H1 (cell line): ENCODE measurements around the gene OBSCN. TPM values are rescaled to one million over a fixed set of nuclear protein-coding genes. Genes with fewer than 3 reads are reported as not detected.
A peak's percentile ranks its signal among the peaks of the same experiment; 100 is the strongest.

Experiments
- CTCF ChIA-PET: fragments of 300-600 bp; sonication (Branson Sonifier 250); formaldehyde crosslinking; loops from one replicate; lab custom pipeline; 2021; ENCODE audit not compliant: partially characterized antibody; lab: Charles Lee
- POLR2A ChIA-PET: fragments of 300-600 bp; sonication (Branson Sonifier 250); formaldehyde crosslinking; loops from one replicate; lab custom pipeline; 2021; ENCODE audit warnings: inconsistent platforms; ENCODE audit not compliant: partially characterized antibody; lab: Charles Lee
- DNase-seq, 2 experiments: peaks; one replicate each; pipeline versions ENCODE4 v3.0.0 to v3.0.0-alpha.2; 2010 to 2022; ENCODE audit warnings: low spot score in 2 of 2, low read depth in 1 of 2, mixed read lengths in 1 of 2
- FAIRE-seq: peaks from 2 replicates; lab custom pipeline; 2011; peaks lifted over from hg19 to GRCh38; lab: Jason Lieb, UNC
- H2AFZ ChIP-seq: 2 replicates; pipeline ENCODE4 v1.8.1; 2012; ENCODE audit warnings: low read length, inconsistent platforms
- H2AK5ac ChIP-seq: 2 replicates; pipeline ENCODE4 v1.6.1; 2013; ENCODE audit warnings: low read depth, low read length
- H2BK120ac ChIP-seq: replicated peaks from 2 replicates; pipeline ENCODE3; 2013; ENCODE audit warnings: low read depth, low read length, inconsistent platforms
- H2BK12ac ChIP-seq: 2 replicates; pipeline ENCODE4 v1.6.1; 2013; ENCODE audit warnings: low read depth, low read length
- H2BK15ac ChIP-seq: 2 replicates; pipeline ENCODE4 v1.6.1; 2013; ENCODE audit warnings: low read length
- H2BK20ac ChIP-seq: 2 replicates; pipeline ENCODE4 v1.6.1; 2013; ENCODE audit warnings: low read length
- H2BK5ac ChIP-seq: 2 replicates; pipeline ENCODE4 v1.6.1; 2013; ENCODE audit warnings: low read depth, low read length
- H3K14ac ChIP-seq: 2 replicates; pipeline ENCODE4 v1.6.1; 2013; ENCODE audit warnings: inconsistent platforms; ENCODE audit not compliant: insufficient read length
- H3K18ac ChIP-seq: 2 replicates; pipeline ENCODE4 v1.6.1; 2013; ENCODE audit warnings: low read length; ENCODE audit errors: extremely low read depth
- H3K23ac ChIP-seq: 2 replicates; pipeline ENCODE4 v1.6.1; 2013; ENCODE audit warnings: inconsistent platforms; ENCODE audit not compliant: insufficient read length
- H3K23me2 ChIP-seq: 2 replicates; pipeline ENCODE4 v1.6.1; 2013; ENCODE audit warnings: low read depth, low read length
- H3K27ac ChIP-seq: 2 replicates; pipeline ENCODE4 v1.6.1; 2011; ENCODE audit warnings: low read depth, low read length, inconsistent platforms
- H3K27me3 ChIP-seq, 4 experiments: replicated peaks in 1 of 4; 1 replicate in 1 of 4; 2 replicates in 3 of 4; pipeline versions ENCODE4 v1.6.1 to v1.8.1; 2011 to 2013; ENCODE audit warnings: low read length in 3 of 4, mild to moderate bottlenecking in 3 of 4, inconsistent platforms in 2 of 4, mixed read lengths in 2 of 4, moderate library complexity in 1 of 4; ENCODE audit not compliant: control insufficient read depth in 3 of 4, insufficient read depth in 3 of 4; ENCODE audit errors: extremely low read depth in 1 of 4
- H3K36me3 ChIP-seq, 4 experiments: 2 replicates each; pipeline versions ENCODE4 v1.6.1 to v1.8.1; 2011 to 2013; ENCODE audit warnings: mild to moderate bottlenecking in 4 of 4, low read length in 3 of 4, moderate library complexity in 2 of 4, control low read depth in 1 of 4, inconsistent platforms in 1 of 4; ENCODE audit not compliant: insufficient read depth in 4 of 4, control insufficient read depth in 2 of 4
- H3K4ac ChIP-seq: replicated peaks from 2 replicates; pipeline ENCODE3; 2013; ENCODE audit warnings: low read length, low read depth, mixed read lengths, inconsistent platforms; ENCODE audit not compliant: insufficient read length
- H3K4me1 ChIP-seq, 4 experiments: replicated peaks in 1 of 4; 1 replicate in 1 of 4; 2 replicates in 3 of 4; pipeline versions ENCODE4 v1.6.1 to v1.8.1; 2011 to 2013; ENCODE audit warnings: low read length in 3 of 4, inconsistent platforms in 2 of 4, mixed read lengths in 1 of 4; ENCODE audit not compliant: insufficient read depth in 4 of 4, control insufficient read depth in 3 of 4
- H3K4me2 ChIP-seq, 2 experiments: 2 replicates each; pipeline versions ENCODE4 v1.6.1 to v1.8.1; 2011 to 2013; ENCODE audit warnings: low read depth in 2 of 2, low read length in 2 of 2, control low read depth in 1 of 2, inconsistent platforms in 1 of 2, mild to moderate bottlenecking in 1 of 2; ENCODE audit not compliant: insufficient read depth in 1 of 2
- H3K4me3 ChIP-seq, 4 experiments: fragments of 200-600, 300-600 bp in 1 of 4; sonication (generic), shearing (Covaris generic), sonication (Bioruptor Twin) in 1 of 4; 2 replicates each; pipeline versions ENCODE4 v1.5.1 to v1.8.1; 2011 to 2016; ENCODE audit warnings: low read length in 4 of 4, low read depth in 3 of 4, control low read depth in 2 of 4, inconsistent platforms in 2 of 4, mild to moderate bottlenecking in 2 of 4, mixed read lengths in 1 of 4, moderate library complexity in 1 of 4; ENCODE audit not compliant: insufficient read depth in 2 of 4; ENCODE audit errors: extremely low read depth in 1 of 4
- H3K56ac ChIP-seq: replicated peaks from 2 replicates; pipeline ENCODE3; 2013; ENCODE audit warnings: low read depth, mild to moderate bottlenecking, mixed read lengths, low read length, inconsistent platforms; ENCODE audit not compliant: insufficient read length
- H3K79me1 ChIP-seq: 2 replicates; pipeline ENCODE4 v1.6.1; 2013; ENCODE audit warnings: low read depth, low read length, control low read depth
- H3K79me2 ChIP-seq, 2 experiments: 2 replicates each; pipeline versions ENCODE4 v1.6.1 to v1.8.1; 2012 to 2013; ENCODE audit warnings: low read length in 2 of 2, mild to moderate bottlenecking in 2 of 2, inconsistent platforms in 1 of 2; ENCODE audit not compliant: insufficient read depth in 2 of 2, control insufficient read depth in 1 of 2
- H3K9ac ChIP-seq, 4 experiments: replicated peaks in 1 of 4; 1 replicate in 1 of 4; 2 replicates in 3 of 4; pipeline versions ENCODE4 v1.6.1 to v1.8.1; 2011 to 2013; ENCODE audit warnings: low read depth in 3 of 4, low read length in 3 of 4, control low read depth in 2 of 4, mild to moderate bottlenecking in 2 of 4, moderate library complexity in 2 of 4, inconsistent platforms in 1 of 4; ENCODE audit errors: extremely low read depth in 1 of 4
- H3K9me3 ChIP-seq, 2 experiments: 2 replicates each; pipeline versions ENCODE4 v1.6.1 to v1.8.1; 2012 to 2013; ENCODE audit warnings: mild to moderate bottlenecking in 2 of 2, moderate library complexity in 2 of 2, control low read depth in 1 of 2, inconsistent platforms in 1 of 2, low read depth in 1 of 2, low read length in 1 of 2, mixed read lengths in 1 of 2; ENCODE audit not compliant: insufficient read depth in 2 of 2
- H4K20me1 ChIP-seq, 2 experiments: replicated peaks in 1 of 2; 2 replicates each; pipeline versions ENCODE3 to v1.8.1; 2011 to 2013; ENCODE audit warnings: inconsistent platforms in 2 of 2, low read length in 2 of 2, mild to moderate bottlenecking in 1 of 2; ENCODE audit not compliant: insufficient read depth in 2 of 2, control insufficient read depth in 1 of 2
- H4K5ac ChIP-seq: 2 replicates; pipeline ENCODE4 v1.6.1; 2013; ENCODE audit warnings: low read length, low read depth, mixed read lengths, inconsistent platforms; ENCODE audit not compliant: insufficient read length
- H4K8ac ChIP-seq: 2 replicates; pipeline ENCODE4 v1.8.0; 2013; ENCODE audit warnings: mild to moderate bottlenecking, moderate library complexity, low read length, inconsistent platforms; ENCODE audit not compliant: insufficient read depth; ENCODE audit errors: extremely low read depth
- H4K91ac ChIP-seq: replicated peaks from 2 replicates; pipeline ENCODE3; 2013; ENCODE audit warnings: low read length, mixed read lengths, inconsistent platforms; ENCODE audit not compliant: insufficient read length
- CREB1 ChIP-seq: IDR thresholded peaks from 2 replicates; pipeline ENCODE4 v1.6.1; 2012; ENCODE audit warnings: inconsistent platforms
- TAF7 ChIP-seq: optimal IDR thresholded peaks from 2 replicates; pipeline ENCODE3; 2011; ENCODE audit warnings: low read depth, mild to moderate bottlenecking, inconsistent platforms, low read length, moderate library complexity, borderline replicate concordance
- TCF12 ChIP-seq: IDR thresholded peaks from 2 replicates; pipeline ENCODE4 v1.6.1; 2011; ENCODE audit warnings: low read depth, mild to moderate bottlenecking, low read length
- TEAD4 ChIP-seq: IDR thresholded peaks from 2 replicates; pipeline ENCODE4 v1.6.1; 2012; ENCODE audit warnings: low read depth, low read length, inconsistent platforms, mixed read lengths
- YY1 ChIP-seq: IDR thresholded peaks from 2 replicates; pipeline ENCODE4 v1.6.1; 2011; ENCODE audit warnings: low read depth, mild to moderate bottlenecking, low read length
- WGBS, 2 experiments: shearing (Covaris generic) in 1 of 2; methylation state at CpG; one replicate each; pipeline versions ENCODE4 v1.1.6 to v1.1.7; 2013 to 2015; ENCODE audit warnings: low lambda C conversion rate in 2 of 2, mixed read lengths in 2 of 2, inconsistent platforms in 1 of 2, low coverage in 1 of 2, missing lambda C conversion rate in 1 of 2; ENCODE audit not compliant: insufficient replicate concordance in 2 of 2, insufficient coverage in 1 of 2, insufficient read length in 1 of 2; ENCODE audit errors: extremely low coverage in 1 of 2, missing lambda C conversion rate in 1 of 2; 5-methylcytosine and 5-hydroxymethylcytosine counted together
- polyA plus RNA-seq, 7 experiments: library from polyadenylated mRNA; depleted of rRNA in 3 of 7; stranded (reverse) in 5 of 7; unstranded in 2 of 7; fragments of >200 nt in 5 of 7; fragments of 200-250 nt in 2 of 7; gene quantifications; 1 replicate in 5 of 7; 2 replicates in 1 of 7; 4 replicates in 1 of 7; pipeline versions ENCODE4 v1.2.1 to v1.2.3, GENCODE V29; 2011 to 2013; ENCODE audit warnings: missing spikeins in 2 of 7, mixed read lengths in 2 of 7
- total RNA-seq: library from RNA; stranded (reverse); fragmentation: NEBNext Ultra II Directional; extraction: Animal tissue kit (Norgen Biotek cat#: 25700); gene quantifications from 2 replicates; pipeline ENCODE4 v1.2.1, GENCODE V29; 2021
- TF ChIP-seq, protein P1 (sequence below): IDR thresholded peaks from 2 replicates; pipeline ENCODE4 v1.6.1; 2012; ENCODE audit warnings: inconsistent platforms

OBSCN gene
- total and polyA plus RNA-seq, 2 of the 8 experiments (the other 6 are each of a cell fraction or from before 2014, with no cell fraction given), result 7.5 to 28.4 TPM

DNA sequence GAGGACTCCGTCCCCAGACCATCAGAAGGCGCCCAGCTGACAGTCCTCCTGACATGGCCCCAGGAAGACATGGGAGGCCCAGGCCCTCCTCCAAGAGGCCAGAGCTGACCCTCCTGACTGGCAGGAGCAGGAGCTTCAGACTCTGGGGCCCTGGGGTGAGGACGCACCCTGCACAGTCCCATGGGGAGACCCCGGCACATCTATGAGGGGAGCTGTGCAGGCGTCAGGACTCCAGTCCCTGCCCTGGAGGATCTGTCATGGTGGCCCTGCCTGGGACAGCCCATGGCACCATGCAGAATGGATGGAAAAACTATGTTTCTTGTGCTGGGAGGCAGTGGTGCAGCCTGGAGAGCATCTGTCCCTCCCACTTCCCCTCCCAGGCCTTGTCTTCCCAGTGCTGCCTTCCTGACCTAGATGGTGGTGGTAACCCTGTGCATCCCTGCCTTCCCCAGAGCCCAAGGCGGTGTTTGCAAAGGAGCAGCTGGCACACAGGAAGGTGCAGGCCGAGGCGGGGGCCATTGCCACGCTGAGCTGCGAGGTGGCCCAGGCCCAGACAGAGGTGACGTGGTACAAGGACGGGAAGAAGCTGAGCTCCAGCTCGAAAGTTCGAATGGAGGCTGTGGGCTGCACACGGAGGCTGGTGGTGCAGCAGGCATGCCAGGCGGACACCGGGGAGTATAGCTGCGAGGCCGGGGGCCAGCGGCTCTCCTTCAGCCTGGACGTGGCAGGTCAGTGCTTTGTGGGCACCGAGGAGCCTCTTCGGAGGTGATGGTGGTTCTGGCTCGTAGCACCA lies 41.9 kb downstream of the OBSCN start:
- Histone ChIP-seq H3K56ac (no peak overlapping the region), H3K4ac (no peak overlapping the region), H3K27me3 (no peaks in the 10 kb centered on the region), H3K4me1 (no peaks in the 10 kb centered on the region), H3K4me2 (no peak overlapping the region)
- 92% methylated on average over 23 of the region's 24 CpGs; no CpG with 5 or more reads in 1 of the 2 experiments for WGBS, 2 experiments
- no peak for TF ChIP-seq TCF12
- no peak for TF ChIP-seq TEAD4
- no peak for TF ChIP-seq TAF7
- no peak for TF ChIP-seq YY1
- no peak for TF ChIP-seq CREB1
- TF ChIP-seq, protein P1, sequence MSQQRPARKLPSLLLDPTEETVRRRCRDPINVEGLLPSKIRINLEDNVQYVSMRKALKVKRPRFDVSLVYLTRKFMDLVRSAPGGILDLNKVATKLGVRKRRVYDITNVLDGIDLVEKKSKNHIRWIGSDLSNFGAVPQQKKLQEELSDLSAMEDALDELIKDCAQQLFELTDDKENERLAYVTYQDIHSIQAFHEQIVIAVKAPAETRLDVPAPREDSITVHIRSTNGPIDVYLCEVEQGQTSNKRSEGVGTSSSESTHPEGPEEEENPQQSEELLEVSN, result no peak
- TF ChIP-seq, all 59 proteins: peak for 0
- H2BK15ac ChIP-seq, result no peak overlapping the region
- FAIRE-seq (no peak), DNase-seq (peak in 1 of 2 experiments; percentile 17)
- peaks cover 8 to 16% of the 10 kb centered on the region in 2 experiments; a peak in 3 of 4 replicates for H3K9me3 ChIP-seq
- H3K9ac ChIP-seq, result no peak overlapping the region
- no peak overlapping the region for H4K91ac ChIP-seq
- H3K23ac ChIP-seq, result no peak overlapping the region
- peaks cover 14 to 58% (median 26%) of the 10 kb centered on the region in 4 experiments; a peak in 7 of 8 replicates for H3K36me3 ChIP-seq
- ChIA-PET POLR2A (interaction anchor here (1.0 to 1.3 kb wide), 2 partner anchors 9 kb away, joined by 3 read pairs; no protein-coding TSS in a partner anchor), CTCF (interaction anchor here (0.8 to 1.7 kb wide), 5 partner anchors 9 to 250 kb away, joined by 3 to 5 read pairs (median 3); no protein-coding TSS in a partner anchor)
- no peaks in the 10 kb centered on the region for H3K79me1 ChIP-seq
- H4K20me1 ChIP-seq, result peaks cover 0 to 2% of the 10 kb centered on the region in 2 experiments
- H3K4me3 ChIP-seq, result no peak overlapping the region
- H4K5ac ChIP-seq, result no peak overlapping the region
- no peak overlapping the region for H3K18ac ChIP-seq
- H2AK5ac ChIP-seq, result no peak overlapping the region
- H3K14ac ChIP-seq, result no peak overlapping the region
- H4K8ac ChIP-seq, result no peak overlapping the region
- H3K27ac ChIP-seq, result no peak overlapping the region
- H2BK5ac ChIP-seq, result no peak overlapping the region
- H2BK12ac ChIP-seq, result no peak overlapping the region
- no peak overlapping the region for H2AFZ ChIP-seq
- no peak overlapping the region for H2BK20ac ChIP-seq
- H3K79me2 ChIP-seq, result no peaks in the 10 kb centered on the region
- H2BK120ac ChIP-seq, result no peak overlapping the region
- no peaks in the 10 kb centered on the region for H3K23me2 ChIP-seq
